GM12873 (cell line): ENCODE results near the gene PEX13.

Source experiments
- CTCF ChIP-seq: IDR thresholded peaks from 2 replicates; pipeline ENCODE4 v1.5.1; 2012; ENCODE audit warnings: low read depth, mild to moderate bottlenecking, moderate library complexity, low read length, control low read depth; ENCODE audit not compliant: insufficient read depth; ENCODE audit errors: missing control alignments

The PEX13 gene

GRCh38 chr2:60994131-60994530 lies 23.4 kb upstream of the PEX13 start:
- TF ChIP-seq CTCF: no peak

DNA sequence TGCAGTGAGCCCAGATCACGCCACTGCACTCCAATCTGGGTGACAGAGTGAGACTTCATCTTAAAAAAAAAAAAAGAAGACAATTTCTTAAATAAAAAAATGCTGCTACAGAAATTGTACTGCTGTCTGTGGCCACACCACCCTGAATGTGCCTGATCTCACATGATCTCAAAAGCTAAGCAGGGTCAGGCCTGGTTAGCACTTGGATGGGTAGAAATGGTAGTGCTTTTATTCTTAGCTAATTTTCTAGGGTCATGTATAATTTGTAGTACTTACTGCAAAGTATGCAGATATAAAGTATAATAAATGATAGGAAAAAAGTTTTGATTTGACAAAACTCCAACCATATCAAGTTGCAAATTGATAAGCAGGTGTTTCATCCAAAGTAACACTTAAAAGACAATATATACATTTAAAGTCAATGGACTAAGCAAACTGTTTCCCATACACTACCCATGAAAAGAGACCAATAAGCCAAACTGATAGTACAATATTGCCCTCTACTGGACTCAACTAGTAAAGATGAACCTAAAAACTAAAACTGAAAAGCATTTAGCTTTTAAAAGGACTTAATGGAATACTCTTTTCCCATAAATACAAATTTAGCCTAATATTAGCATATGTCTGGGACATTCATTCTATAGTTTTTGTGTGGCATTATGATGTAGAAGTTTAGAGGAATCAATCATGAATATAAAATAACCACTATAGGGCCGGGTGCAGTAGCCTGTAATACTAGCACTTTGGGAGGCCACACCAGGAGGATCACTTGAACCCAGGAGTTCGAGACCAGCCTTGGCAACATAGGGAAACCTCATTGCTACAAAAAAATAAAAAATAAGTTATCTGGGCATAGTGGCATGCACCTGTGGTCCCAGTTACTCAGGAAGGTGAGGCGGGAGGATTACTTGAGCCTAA lies 18.6 kb upstream of the PEX13 start:
- TF ChIP-seq CTCF: peak; percentile 49

- no peak for TF ChIP-seq CTCF
Observed at GRCh38 chr2:61005736-61006135, 11.8 kb upstream of the PEX13 start.

DNA sequence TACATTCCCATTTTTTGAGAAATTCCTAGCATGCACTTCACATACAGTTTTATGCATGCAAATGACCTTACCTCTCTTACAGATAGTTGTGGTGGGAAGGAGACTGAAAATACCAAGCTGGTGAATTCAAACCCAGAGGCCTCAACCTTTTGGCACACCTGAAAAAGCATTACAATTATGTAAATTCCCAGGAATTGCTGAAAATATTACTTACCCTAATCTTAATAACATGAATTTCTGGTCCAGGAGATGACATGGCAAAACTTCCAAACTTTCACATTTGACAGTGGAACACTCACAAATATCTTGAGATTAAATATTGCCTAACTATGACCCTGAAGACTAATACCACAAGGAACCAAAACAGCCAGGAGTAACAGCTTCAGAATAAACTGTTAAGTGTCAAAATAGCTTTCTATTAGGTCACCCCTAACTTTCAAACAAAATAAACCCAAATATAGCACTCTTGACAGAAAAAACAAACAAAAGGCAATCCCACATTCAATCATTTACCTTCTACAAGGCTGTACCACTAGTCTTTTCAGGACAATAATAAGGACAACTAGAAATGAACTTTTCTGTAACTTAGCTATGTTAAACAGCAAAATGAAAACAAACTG lies 10.9 kb upstream of the PEX13 start:
- TF ChIP-seq CTCF: no peak

- no peak for TF ChIP-seq CTCF
Observed at GRCh38 chr2:61009355-61009754, 8.2 kb upstream of the PEX13 start.

DNA sequence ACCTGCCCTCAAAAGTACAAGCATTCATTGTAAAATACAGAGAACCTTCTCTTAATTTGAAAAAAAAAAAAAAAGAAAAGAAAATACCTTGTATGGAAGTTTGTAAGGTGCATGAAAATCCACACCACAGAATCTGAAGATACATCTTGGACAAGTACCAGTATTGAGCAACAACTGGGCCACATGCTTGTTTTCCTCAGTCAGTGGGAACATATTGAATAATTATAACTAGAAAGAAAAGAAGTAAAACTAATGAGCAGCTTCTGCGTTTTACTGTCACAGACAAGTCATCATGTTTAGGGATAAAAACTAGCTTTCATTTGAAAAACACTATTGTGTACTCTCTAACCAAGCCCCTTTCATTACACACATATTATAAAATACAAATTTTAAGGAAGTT lies 5.8 kb upstream of the PEX13 start:
- no peak for TF ChIP-seq CTCF

GRCh38 chr2:61013382-61013781 lies 4.1 kb upstream of the PEX13 start:
- no peak for TF ChIP-seq CTCF
